Activated CD4-positive, alpha-beta T cell treated with anti-CD3 and anti-CD28 coated beads for 48 hours (primary cell): ENCODE results near the gene HYAL3.
"Not testable (repeated sequence)": the region's sequence is repeated elsewhere in the genome, so short reads cannot be mapped to it uniquely, and the experiment has no call there.

ENCODE experiments used
- DNase-seq: peaks from one replicate; pipeline ENCODE4 v3.0.0-alpha.2; 2020

Gene HYAL3

GRCh38 chr3:50268703-50269451, 30.3 kb downstream of the HYAL3 start, which contains the start of gene SEMA3B:
SEMA3B (plus strand) TSS chr3:50269147; CDS start chr3:50269241, 94 bp downstream.
- DNase-seq, result no peak

GRCh38 chr3:50268276-50268675, 30.9 kb downstream of the HYAL3 start:
- no peak for DNase-seq

- DNase-seq, result no peak
These were observed 31.8 kb downstream of the HYAL3 start for GRCh38 chr3:50267280-50267913.

GRCh38 chr3:50266836-50267235, 32.4 kb downstream of the HYAL3 start:
- no peak for DNase-seq

GRCh38 chr3:50266017-50266416, 33.2 kb downstream of the HYAL3 start:
- no peak for DNase-seq

- no peak for DNase-seq
These were observed 33.6 kb downstream of the HYAL3 start for GRCh38 chr3:50265571-50265970.

- no peak for DNase-seq
These were observed 34.2 kb downstream of the HYAL3 start for GRCh38 chr3:50264964-50265485.

GRCh38 chr3:50264383-50264963, 34.7 kb downstream of the HYAL3 start:
- DNase-seq, result no peak

- DNase-seq, result no peak
These were observed 35.5 kb downstream of the HYAL3 start for GRCh38 chr3:50263478-50264382.

GRCh38 chr3:50262778-50263177, 36.4 kb downstream of the HYAL3 start:
- no peak for DNase-seq

GRCh38 chr3:50262200-50262599, 37.0 kb downstream of the HYAL3 start:
- DNase-seq, result not testable (repeated sequence)

- DNase-seq, result no peak
These were observed 37.7 kb downstream of the HYAL3 start for GRCh38 chr3:50261505-50261904.

- DNase-seq, result no peak
These were observed 38.2 kb downstream of the HYAL3 start for GRCh38 chr3:50260942-50261441.

- DNase-seq, result peak; percentile 89
These were observed 38.9 kb downstream of the HYAL3 start for GRCh38 chr3:50260027-50260941.

- DNase-seq, result no peak
These were observed 39.7 kb downstream of the HYAL3 start for GRCh38 chr3:50259432-50260026.

- DNase-seq, result no peak
These were observed 40.2 kb downstream of the HYAL3 start for GRCh38 chr3:50258979-50259378.

GRCh38 chr3:50258029-50258680, 41.0 kb downstream of the HYAL3 start:
- DNase-seq, result no peak

- DNase-seq, result peak; percentile 66
These were observed 42.0 kb downstream of the HYAL3 start for GRCh38 chr3:50256978-50257890.

GRCh38 chr3:50255251-50255615, 44.0 kb downstream of the HYAL3 start:
- no peak for DNase-seq
